Esophagus muscularis mucosa (tissue), 3 donors: Measurements from ENCODE around the gene DARS1.

Experiments
- POLR2A ChIP-seq: fragments of 450-650 bp; IDR thresholded peaks from one replicate; pipeline ENCODE4 v1.6.1; 2017; ENCODE audit warnings: antibody characterized with exemption, moderate library complexity, mild to moderate bottlenecking, low read depth
- POLR2AphosphoS5 ChIP-seq, 2 donors: sonication (generic); formaldehyde crosslinking; IDR thresholded peaks; one replicate each; pipeline ENCODE4 v1.6.1; 2017; ENCODE audit warnings: antibody characterized with exemption in 2 of 2
- TF ChIP-seq, protein P1 (sequence below), 3 experiments: fragments of 200-600 bp in 2 of 3; fragments of 450-650 bp in 1 of 3; sonication (generic) in 2 of 3; IDR thresholded peaks; one replicate each; pipeline ENCODE4 v1.5.1; 2017 to 2019; ENCODE audit warnings: antibody characterized with exemption in 3 of 3, mild to moderate bottlenecking in 2 of 3, moderate library complexity in 1 of 3

DNA sequence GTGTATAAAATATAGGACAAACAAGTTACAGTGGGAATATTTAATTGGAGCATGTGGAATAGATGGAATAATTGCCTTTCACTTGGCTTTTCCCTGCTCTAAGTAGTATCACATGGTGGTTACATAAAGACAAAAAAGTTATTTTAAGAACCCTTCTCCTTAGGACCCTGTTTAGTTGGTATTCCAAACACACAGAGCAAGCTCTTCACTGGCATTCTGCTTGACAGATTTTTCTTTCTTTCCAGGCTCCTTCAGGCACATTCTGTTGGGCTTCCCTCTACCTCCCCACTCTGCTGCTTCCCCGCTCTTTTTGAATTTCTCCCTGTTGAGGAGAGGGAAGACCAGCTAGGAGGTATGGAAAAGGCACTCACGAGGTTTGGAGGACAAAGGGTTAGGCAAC lies 29.0 kb upstream of the DARS1 start:
- TF ChIP-seq, protein P1, sequence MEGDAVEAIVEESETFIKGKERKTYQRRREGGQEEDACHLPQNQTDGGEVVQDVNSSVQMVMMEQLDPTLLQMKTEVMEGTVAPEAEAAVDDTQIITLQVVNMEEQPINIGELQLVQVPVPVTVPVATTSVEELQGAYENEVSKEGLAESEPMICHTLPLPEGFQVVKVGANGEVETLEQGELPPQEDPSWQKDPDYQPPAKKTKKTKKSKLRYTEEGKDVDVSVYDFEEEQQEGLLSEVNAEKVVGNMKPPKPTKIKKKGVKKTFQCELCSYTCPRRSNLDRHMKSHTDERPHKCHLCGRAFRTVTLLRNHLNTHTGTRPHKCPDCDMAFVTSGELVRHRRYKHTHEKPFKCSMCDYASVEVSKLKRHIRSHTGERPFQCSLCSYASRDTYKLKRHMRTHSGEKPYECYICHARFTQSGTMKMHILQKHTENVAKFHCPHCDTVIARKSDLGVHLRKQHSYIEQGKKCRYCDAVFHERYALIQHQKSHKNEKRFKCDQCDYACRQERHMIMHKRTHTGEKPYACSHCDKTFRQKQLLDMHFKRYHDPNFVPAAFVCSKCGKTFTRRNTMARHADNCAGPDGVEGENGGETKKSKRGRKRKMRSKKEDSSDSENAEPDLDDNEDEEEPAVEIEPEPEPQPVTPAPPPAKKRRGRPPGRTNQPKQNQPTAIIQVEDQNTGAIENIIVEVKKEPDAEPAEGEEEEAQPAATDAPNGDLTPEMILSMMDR (IDR thresholded peaks at IDR 0.05), result no peak
- TF ChIP-seq POLR2AphosphoS5 (IDR thresholded peaks at IDR 0.05), result no peak
- no peak for TF ChIP-seq POLR2A
